Measurements from ENCODE around the gene SLC6A11. TPM values are rescaled to one million over a fixed set of nuclear protein-coding genes. Genes with fewer than 3 reads are reported as not detected.

SLC6A11 gene
- total and polyA plus RNA-seq, 12 donors = 0.05 TPM; not detected in 11

DNA sequence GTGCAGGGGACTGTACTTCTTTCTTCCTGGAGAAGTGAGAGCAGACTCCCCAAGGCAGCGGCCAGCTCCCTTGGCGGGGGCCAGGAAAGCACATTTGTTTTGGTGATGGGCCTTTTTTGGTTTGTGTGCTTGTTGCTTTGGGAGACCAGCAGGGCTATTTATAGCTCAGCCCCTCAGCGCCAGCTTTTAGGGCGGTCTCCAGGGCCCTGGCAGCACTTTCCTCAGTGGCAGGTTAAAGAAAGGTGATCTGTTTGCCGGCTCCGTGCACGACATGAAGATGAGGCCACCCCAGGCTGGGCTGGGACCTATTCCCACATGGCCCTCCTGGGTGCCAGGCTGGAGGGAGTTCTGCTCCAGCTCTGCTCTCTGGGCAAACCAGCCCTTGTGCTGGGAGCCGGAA lies 21.8 kb downstream of the SLC6A11 start:
- TF ChIP-seq, protein P1, sequence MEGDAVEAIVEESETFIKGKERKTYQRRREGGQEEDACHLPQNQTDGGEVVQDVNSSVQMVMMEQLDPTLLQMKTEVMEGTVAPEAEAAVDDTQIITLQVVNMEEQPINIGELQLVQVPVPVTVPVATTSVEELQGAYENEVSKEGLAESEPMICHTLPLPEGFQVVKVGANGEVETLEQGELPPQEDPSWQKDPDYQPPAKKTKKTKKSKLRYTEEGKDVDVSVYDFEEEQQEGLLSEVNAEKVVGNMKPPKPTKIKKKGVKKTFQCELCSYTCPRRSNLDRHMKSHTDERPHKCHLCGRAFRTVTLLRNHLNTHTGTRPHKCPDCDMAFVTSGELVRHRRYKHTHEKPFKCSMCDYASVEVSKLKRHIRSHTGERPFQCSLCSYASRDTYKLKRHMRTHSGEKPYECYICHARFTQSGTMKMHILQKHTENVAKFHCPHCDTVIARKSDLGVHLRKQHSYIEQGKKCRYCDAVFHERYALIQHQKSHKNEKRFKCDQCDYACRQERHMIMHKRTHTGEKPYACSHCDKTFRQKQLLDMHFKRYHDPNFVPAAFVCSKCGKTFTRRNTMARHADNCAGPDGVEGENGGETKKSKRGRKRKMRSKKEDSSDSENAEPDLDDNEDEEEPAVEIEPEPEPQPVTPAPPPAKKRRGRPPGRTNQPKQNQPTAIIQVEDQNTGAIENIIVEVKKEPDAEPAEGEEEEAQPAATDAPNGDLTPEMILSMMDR (IDR thresholded peaks at IDR 0.05) = no peak
- Histone ChIP-seq H3K4me1 (no peaks in the 10 kb centered on the region), H3K36me3 (no peaks in the 10 kb centered on the region), H3K4me3 (no peak overlapping the region), H3K9me3 (no peaks in the 10 kb centered on the region), H3K27me3 (peaks cover 0 to 70% (median 38%) of the 10 kb centered on the region in 7 donors), H3K27ac (no peak overlapping the region)
- intact Hi-C loops (cut with DNase I) = no loop called here
- ATAC-seq (peak in 2 of 8 donors; percentile 23 to 47), DNase-seq (no peak)
- 42 to 47% methylated on average over 8 of the region's 8 CpGs for WGBS, 2 donors

DNA sequence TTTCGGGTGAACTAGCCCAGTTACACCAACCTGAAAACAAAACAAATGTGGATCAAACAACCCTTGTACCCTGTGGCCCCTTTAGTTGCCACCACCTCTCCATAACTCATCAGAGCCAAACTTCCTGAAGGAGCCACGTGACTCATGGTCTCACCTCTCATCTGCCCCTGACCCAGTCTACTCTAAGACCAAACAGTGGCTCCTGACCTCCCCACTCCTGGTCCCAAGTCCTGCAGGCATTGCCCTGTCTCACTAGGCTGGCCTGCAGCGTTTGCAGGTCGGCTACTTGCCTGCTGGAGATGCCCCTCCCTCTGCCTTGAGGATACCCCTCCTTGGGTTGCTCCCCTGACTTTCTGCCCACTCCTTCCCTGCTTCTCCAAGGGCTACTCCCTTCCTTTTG lies 23.1 kb downstream of the SLC6A11 start:
- Histone ChIP-seq H3K36me3 (no peaks in the 10 kb centered on the region), H3K4me3 (no peak overlapping the region), H3K27ac (no peak overlapping the region), H3K9me3 (no peaks in the 10 kb centered on the region), H3K27me3 (peaks cover 0 to 69% (median 27%) of the 10 kb centered on the region in 7 donors), H3K4me1 (no peaks in the 10 kb centered on the region)
- DNase-seq (no peak), ATAC-seq (no peak)
- intact Hi-C loops (cut with DNase I) = no loop called here
- 70 to 76% methylated on average over 4 of the region's 4 CpGs for WGBS, 2 donors
- TF ChIP-seq, protein P1 (IDR thresholded peaks at IDR 0.05) = no peak

DNA sequence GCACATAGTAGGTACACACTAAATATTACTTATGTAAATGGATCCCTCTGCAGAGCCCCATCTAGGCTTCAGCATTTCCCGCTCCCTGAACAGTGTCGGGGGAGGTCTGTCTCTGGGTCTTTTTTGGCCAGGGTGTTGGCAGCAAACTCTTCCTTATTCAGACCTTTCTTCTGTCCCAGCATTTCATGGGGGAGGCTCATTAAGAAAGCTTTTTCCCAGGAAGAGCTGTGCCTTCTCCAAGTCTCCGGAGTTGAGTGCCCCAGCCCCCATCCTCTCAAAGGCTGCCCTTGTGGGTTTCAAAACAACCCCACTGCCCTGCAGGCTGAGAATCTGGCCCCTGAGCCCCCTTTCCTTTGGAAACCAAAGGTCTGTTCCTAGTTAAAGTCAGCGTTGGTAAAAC lies 25.1 kb downstream of the SLC6A11 start:
- 66 to 67% methylated on average over 4 of the region's 4 CpGs for WGBS, 2 donors
- ATAC-seq = no peak
- intact Hi-C loops (cut with DNase I) = no loop called here

DNA sequence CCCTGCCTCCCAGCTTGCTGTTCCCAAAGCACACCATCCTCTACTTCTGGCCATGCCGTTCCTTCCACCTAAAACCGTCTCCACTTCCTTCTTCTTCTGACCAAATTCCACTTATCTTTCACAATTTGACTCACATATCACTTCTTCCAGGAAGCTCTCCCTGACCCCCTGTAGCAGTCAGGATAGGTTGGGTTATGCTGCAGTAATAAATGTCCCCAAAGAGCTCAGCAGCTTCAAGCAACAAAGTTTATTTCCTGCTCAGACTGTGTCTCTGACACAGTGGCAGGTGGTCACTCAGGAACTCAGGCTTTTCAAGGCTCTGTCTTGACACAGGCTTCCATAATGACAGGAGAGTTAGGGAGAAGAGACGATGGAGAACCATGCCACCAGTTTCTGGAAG lies 27.4 kb downstream of the SLC6A11 start:
- no peaks in the 10 kb centered on the region for H3K9me3 ChIP-seq
- 79 to 82% methylated on average over 3 of the region's 3 CpGs for WGBS, 2 donors
- H3K4me1 ChIP-seq = peaks cover 0 to 26% (median 0%) of the 10 kb centered on the region in 9 donors
- H3K36me3 ChIP-seq = no peaks in the 10 kb centered on the region
- no peak overlapping the region for H3K4me3 ChIP-seq
- intact Hi-C loops (cut with DNase I) = no loop called here
- H3K27ac ChIP-seq = no peak overlapping the region
- DNase-seq = no peak
- H3K27me3 ChIP-seq = peaks cover 0 to 76% (median 34%) of the 10 kb centered on the region in 7 donors
- no peak for ATAC-seq
- TF ChIP-seq, protein P1 (IDR thresholded peaks at IDR 0.05) = no peak

More for the DNA sequence above, 25.1 kb downstream of the SLC6A11 start:
- no peaks in the 10 kb centered on the region for H3K9me3 ChIP-seq
- TF ChIP-seq, protein P1 (IDR thresholded peaks at IDR 0.05) = no peak
- no peaks in the 10 kb centered on the region for H3K36me3 ChIP-seq
- no peak for DNase-seq
- H3K27ac ChIP-seq = no peak overlapping the region
- H3K27me3 ChIP-seq = peaks cover 0 to 77% (median 27%) of the 10 kb centered on the region in 7 donors
- H3K4me3 ChIP-seq = no peak overlapping the region
- H3K4me1 ChIP-seq = peaks cover 0 to 17% (median 0%) of the 10 kb centered on the region in 9 donors
